Chondrocyte (in vitro differentiated cells): ENCODE data around the gene STARD7. TPM values are rescaled to one million over a fixed set of nuclear protein-coding genes. Genes with fewer than 3 reads are reported as not detected.
A peak's percentile ranks its signal among the peaks of the same experiment; 100 is the strongest.

Experiments used
- DNase-seq: peaks from one replicate; pipeline ENCODE4 v3.0.0; 2021; ENCODE audit warnings: mixed read lengths, low spot score
- H3K27ac Mint-ChIP-seq: one replicate; pipeline ENCODE4 v1.8.0; 2021; ENCODE audit warnings: mild to moderate bottlenecking, moderate library complexity, mixed read lengths; ENCODE audit not compliant: unreplicated experiment
- H3K27me3 Mint-ChIP-seq: 2 replicates; pipeline ENCODE4 v1.8.0; 2021; ENCODE audit warnings: low read depth, mixed read lengths
- H3K36me3 Mint-ChIP-seq: 2 replicates; pipeline ENCODE4 v1.8.0; 2021; ENCODE audit warnings: low read depth, mixed read lengths
- H3K4me1 Mint-ChIP-seq: 2 replicates; pipeline ENCODE4 v1.8.0; 2021; ENCODE audit warnings: low read depth, mild to moderate bottlenecking, mixed read lengths
- H3K4me3 Mint-ChIP-seq: one replicate; pipeline ENCODE4 v1.8.0; 2021; ENCODE audit warnings: mild to moderate bottlenecking, moderate library complexity, mixed read lengths; ENCODE audit not compliant: unreplicated experiment
- H3K9me3 Mint-ChIP-seq: 2 replicates; pipeline ENCODE4 v1.8.0; 2021; ENCODE audit warnings: low read depth, mixed read lengths
- CTCF ChIP-seq: fragments of 200-600 bp; sonication (generic); IDR thresholded peaks from 2 replicates; pipeline ENCODE4 v1.5.0; 2021; ENCODE audit warnings: antibody characterized with exemption, mild to moderate bottlenecking, moderate library complexity
- total RNA-seq: library from RNA; stranded (reverse); gene quantifications from 3 replicates; pipeline ENCODE4 v1.2.1, GENCODE V29; 2021

The STARD7 gene
- total RNA-seq, 1 donor from 2014 or later: 66.1 TPM

- peaks cover 2% of the 10 kb centered on the region for H3K4me1 Mint-ChIP-seq
- H3K27me3 Mint-ChIP-seq: peaks cover 2% of the 10 kb centered on the region
- peak; percentile 75 for DNase-seq
- H3K9me3 Mint-ChIP-seq: no peaks in the 10 kb centered on the region
- no peak overlapping the region for H3K4me3 Mint-ChIP-seq
- no peak overlapping the region for H3K27ac Mint-ChIP-seq
- no peak for TF ChIP-seq CTCF
- no peaks in the 10 kb centered on the region for H3K36me3 Mint-ChIP-seq
These were observed 55.3 kb downstream of the STARD7 start for GRCh38 chr2:96153291-96153713.

GRCh38 chr2:96152304-96153161 is 56.1 kb downstream of the STARD7 start:
- no peak overlapping the region for H3K4me3 Mint-ChIP-seq
- TF ChIP-seq CTCF: no peak
- H3K27me3 Mint-ChIP-seq: peaks cover 2% of the 10 kb centered on the region
- no peak overlapping the region for H3K27ac Mint-ChIP-seq
- peaks cover 5% of the 10 kb centered on the region for H3K4me1 Mint-ChIP-seq
- H3K36me3 Mint-ChIP-seq: no peaks in the 10 kb centered on the region
- DNase-seq: peak; percentile 57
- no peaks in the 10 kb centered on the region for H3K9me3 Mint-ChIP-seq

- Mint-ChIP-seq H3K9me3 (no peaks in the 10 kb centered on the region), H3K4me3 (no peak overlapping the region), H3K36me3 (no peaks in the 10 kb centered on the region), H3K27me3 (peaks cover 2% of the 10 kb centered on the region), H3K4me1 (peaks cover 5% of the 10 kb centered on the region), H3K27ac (no peak overlapping the region)
- DNase-seq: no peak
- TF ChIP-seq CTCF: no peak
These were observed 56.9 kb downstream of the STARD7 start for GRCh38 chr2:96151595-96152303.

- no peaks in the 10 kb centered on the region for H3K36me3 Mint-ChIP-seq
- H3K4me3 Mint-ChIP-seq: no peak overlapping the region
- TF ChIP-seq CTCF: no peak
- H3K27me3 Mint-ChIP-seq: peaks cover 2% of the 10 kb centered on the region
- no peak overlapping the region for H3K27ac Mint-ChIP-seq
- H3K9me3 Mint-ChIP-seq: no peaks in the 10 kb centered on the region
- peaks cover 5% of the 10 kb centered on the region for H3K4me1 Mint-ChIP-seq
- peak; percentile 53 for DNase-seq
These were observed 57.6 kb downstream of the STARD7 start for GRCh38 chr2:96150791-96151594.
